GM23338 (cell line): ENCODE results near the gene IDI2.
A peak's percentile ranks its signal among the peaks of the same experiment; 100 is the strongest.

Experiments
- CREB1 ChIP-seq: fragments of 250-450 bp; sonication (Bioruptor Pico); IDR thresholded peaks from 2 replicates; pipeline ENCODE4 v1.5.0; 2020; ENCODE audit warnings: low read depth, mild to moderate bottlenecking, moderate library complexity
- ETS1 ChIP-seq: IDR thresholded peaks from 2 replicates; pipeline ENCODE4 v1.6.1; 2016; ENCODE audit warnings: antibody characterized with exemption
- EZH2 ChIP-seq: fragments of 200-600 bp; sonication (generic); IDR thresholded peaks from one replicate; pipeline ENCODE4 v1.8.0; 2017; ENCODE audit warnings: antibody characterized with exemption, mild to moderate bottlenecking, low read depth; ENCODE audit not compliant: unreplicated experiment
- EZH2phosphoT487 ChIP-seq: fragments of 200-600 bp; sonication (generic); IDR thresholded peaks from one replicate; pipeline ENCODE4 v1.8.1; 2018; ENCODE audit warnings: antibody characterized with exemption; ENCODE audit not compliant: unreplicated experiment
- JUNB ChIP-seq: IDR thresholded peaks from one replicate; pipeline ENCODE4 v1.6.1; 2016; ENCODE audit warnings: antibody characterized with exemption; ENCODE audit not compliant: unreplicated experiment
- NANOG ChIP-seq: IDR thresholded peaks from 2 replicates; pipeline ENCODE4 v1.6.1; 2016; ENCODE audit warnings: antibody characterized with exemption, borderline replicate concordance
- POLR2AphosphoS5 ChIP-seq: IDR thresholded peaks from 2 replicates; pipeline ENCODE4 v1.6.1; 2016; ENCODE audit warnings: antibody characterized with exemption, low read depth
- STAT1 ChIP-seq: IDR thresholded peaks from one replicate; pipeline ENCODE4 v1.6.1; 2016; ENCODE audit warnings: antibody characterized with exemption; ENCODE audit not compliant: unreplicated experiment
- ZNF114 ChIP-seq: fragments of 250-450 bp; sonication (Bioruptor Pico); IDR thresholded peaks from 2 replicates; pipeline ENCODE4 v1.5.0; 2020; ENCODE audit warnings: mild to moderate bottlenecking, moderate library complexity
- ZNF331 ChIP-seq: fragments of 250-450 bp; sonication (Bioruptor Pico); IDR thresholded peaks from 2 replicates; pipeline ENCODE4 v1.5.0; 2020; ENCODE audit warnings: low read depth, mild to moderate bottlenecking, moderate library complexity
- TF ChIP-seq, protein P1 (sequence below), 2 experiments: fragments of 200-600 bp in 1 of 2; sonication (generic) in 1 of 2; conservative IDR thresholded peaks; 2 replicates each; pipeline versions ENCODE4 v1.5.1 to v1.6.1; 2016 to 2017; ENCODE audit warnings: antibody characterized with exemption in 2 of 2, low read depth in 2 of 2, mild to moderate bottlenecking in 2 of 2, moderate library complexity in 1 of 2
- TF ChIP-seq, protein P2 (sequence below): IDR thresholded peaks from one replicate; pipeline ENCODE4 v1.6.1; 2018; ENCODE audit warnings: antibody characterized with exemption; ENCODE audit not compliant: unreplicated experiment
- TF ChIP-seq, protein P3 (sequence below): fragments of 250-450 bp; sonication (Bioruptor Pico); IDR thresholded peaks from 2 replicates; pipeline ENCODE4 v1.5.0; 2020; ENCODE audit warnings: mild to moderate bottlenecking, moderate library complexity

DNA sequence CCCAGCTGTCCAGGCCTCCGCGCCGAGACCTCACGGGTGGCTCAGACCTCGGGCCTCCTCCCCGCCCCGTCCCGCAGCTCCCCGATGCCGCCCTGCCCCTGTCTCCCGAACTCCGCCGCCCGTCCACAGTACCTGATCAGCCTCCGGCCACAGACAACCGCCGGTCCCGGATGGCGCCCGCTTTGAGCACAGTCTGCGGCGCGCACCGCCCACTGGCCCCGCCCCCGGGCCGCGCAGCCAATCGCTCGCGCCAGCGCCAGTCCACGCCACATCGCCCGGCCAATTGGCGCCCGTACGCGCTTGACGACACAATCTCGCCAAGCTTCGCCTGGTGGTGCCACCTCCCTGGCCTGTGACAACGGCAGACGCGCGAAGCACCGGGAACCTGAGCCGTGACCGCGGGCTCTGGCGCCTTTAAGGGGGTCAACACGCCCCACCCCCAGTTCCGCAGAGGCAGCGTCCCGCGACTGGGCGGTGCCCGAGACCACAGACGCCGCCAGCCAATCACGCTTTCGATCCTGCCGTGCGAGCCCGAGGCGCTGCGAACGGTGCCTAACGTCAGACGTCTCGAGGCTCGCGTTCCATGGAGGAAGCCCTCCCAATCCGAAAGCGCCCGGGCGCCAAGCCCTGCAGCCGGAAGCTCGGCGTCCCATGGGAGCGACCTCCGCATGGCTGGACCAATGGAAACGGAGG, 23.2 kb upstream of the IDI2 start, which contains the start of gene IDI1:
- TF ChIP-seq, protein P1, sequence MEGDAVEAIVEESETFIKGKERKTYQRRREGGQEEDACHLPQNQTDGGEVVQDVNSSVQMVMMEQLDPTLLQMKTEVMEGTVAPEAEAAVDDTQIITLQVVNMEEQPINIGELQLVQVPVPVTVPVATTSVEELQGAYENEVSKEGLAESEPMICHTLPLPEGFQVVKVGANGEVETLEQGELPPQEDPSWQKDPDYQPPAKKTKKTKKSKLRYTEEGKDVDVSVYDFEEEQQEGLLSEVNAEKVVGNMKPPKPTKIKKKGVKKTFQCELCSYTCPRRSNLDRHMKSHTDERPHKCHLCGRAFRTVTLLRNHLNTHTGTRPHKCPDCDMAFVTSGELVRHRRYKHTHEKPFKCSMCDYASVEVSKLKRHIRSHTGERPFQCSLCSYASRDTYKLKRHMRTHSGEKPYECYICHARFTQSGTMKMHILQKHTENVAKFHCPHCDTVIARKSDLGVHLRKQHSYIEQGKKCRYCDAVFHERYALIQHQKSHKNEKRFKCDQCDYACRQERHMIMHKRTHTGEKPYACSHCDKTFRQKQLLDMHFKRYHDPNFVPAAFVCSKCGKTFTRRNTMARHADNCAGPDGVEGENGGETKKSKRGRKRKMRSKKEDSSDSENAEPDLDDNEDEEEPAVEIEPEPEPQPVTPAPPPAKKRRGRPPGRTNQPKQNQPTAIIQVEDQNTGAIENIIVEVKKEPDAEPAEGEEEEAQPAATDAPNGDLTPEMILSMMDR (conservative IDR thresholded peaks at IDR 0.05; ENCODE audit: low read depth in 2 of 2): no peak
- TF ChIP-seq POLR2AphosphoS5 (peak; percentile 93), EZH2 (no peak), STAT1 (no peak), CREB1 (CRISPR knock-in tag) (peak; percentile 88), NANOG (no peak), ZNF114 (CRISPR knock-in tag) (no peak), EZH2phosphoT487 (no peak), ETS1 (no peak; the same call in 1 of the 2 replicates), ZNF331 (CRISPR knock-in tag) (no peak), JUNB (no peak)
- TF ChIP-seq, protein P2, sequence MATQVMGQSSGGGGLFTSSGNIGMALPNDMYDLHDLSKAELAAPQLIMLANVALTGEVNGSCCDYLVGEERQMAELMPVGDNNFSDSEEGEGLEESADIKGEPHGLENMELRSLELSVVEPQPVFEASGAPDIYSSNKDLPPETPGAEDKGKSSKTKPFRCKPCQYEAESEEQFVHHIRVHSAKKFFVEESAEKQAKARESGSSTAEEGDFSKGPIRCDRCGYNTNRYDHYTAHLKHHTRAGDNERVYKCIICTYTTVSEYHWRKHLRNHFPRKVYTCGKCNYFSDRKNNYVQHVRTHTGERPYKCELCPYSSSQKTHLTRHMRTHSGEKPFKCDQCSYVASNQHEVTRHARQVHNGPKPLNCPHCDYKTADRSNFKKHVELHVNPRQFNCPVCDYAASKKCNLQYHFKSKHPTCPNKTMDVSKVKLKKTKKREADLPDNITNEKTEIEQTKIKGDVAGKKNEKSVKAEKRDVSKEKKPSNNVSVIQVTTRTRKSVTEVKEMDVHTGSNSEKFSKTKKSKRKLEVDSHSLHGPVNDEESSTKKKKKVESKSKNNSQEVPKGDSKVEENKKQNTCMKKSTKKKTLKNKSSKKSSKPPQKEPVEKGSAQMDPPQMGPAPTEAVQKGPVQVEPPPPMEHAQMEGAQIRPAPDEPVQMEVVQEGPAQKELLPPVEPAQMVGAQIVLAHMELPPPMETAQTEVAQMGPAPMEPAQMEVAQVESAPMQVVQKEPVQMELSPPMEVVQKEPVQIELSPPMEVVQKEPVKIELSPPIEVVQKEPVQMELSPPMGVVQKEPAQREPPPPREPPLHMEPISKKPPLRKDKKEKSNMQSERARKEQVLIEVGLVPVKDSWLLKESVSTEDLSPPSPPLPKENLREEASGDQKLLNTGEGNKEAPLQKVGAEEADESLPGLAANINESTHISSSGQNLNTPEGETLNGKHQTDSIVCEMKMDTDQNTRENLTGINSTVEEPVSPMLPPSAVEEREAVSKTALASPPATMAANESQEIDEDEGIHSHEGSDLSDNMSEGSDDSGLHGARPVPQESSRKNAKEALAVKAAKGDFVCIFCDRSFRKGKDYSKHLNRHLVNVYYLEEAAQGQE: no peak
- TF ChIP-seq, protein P3, sequence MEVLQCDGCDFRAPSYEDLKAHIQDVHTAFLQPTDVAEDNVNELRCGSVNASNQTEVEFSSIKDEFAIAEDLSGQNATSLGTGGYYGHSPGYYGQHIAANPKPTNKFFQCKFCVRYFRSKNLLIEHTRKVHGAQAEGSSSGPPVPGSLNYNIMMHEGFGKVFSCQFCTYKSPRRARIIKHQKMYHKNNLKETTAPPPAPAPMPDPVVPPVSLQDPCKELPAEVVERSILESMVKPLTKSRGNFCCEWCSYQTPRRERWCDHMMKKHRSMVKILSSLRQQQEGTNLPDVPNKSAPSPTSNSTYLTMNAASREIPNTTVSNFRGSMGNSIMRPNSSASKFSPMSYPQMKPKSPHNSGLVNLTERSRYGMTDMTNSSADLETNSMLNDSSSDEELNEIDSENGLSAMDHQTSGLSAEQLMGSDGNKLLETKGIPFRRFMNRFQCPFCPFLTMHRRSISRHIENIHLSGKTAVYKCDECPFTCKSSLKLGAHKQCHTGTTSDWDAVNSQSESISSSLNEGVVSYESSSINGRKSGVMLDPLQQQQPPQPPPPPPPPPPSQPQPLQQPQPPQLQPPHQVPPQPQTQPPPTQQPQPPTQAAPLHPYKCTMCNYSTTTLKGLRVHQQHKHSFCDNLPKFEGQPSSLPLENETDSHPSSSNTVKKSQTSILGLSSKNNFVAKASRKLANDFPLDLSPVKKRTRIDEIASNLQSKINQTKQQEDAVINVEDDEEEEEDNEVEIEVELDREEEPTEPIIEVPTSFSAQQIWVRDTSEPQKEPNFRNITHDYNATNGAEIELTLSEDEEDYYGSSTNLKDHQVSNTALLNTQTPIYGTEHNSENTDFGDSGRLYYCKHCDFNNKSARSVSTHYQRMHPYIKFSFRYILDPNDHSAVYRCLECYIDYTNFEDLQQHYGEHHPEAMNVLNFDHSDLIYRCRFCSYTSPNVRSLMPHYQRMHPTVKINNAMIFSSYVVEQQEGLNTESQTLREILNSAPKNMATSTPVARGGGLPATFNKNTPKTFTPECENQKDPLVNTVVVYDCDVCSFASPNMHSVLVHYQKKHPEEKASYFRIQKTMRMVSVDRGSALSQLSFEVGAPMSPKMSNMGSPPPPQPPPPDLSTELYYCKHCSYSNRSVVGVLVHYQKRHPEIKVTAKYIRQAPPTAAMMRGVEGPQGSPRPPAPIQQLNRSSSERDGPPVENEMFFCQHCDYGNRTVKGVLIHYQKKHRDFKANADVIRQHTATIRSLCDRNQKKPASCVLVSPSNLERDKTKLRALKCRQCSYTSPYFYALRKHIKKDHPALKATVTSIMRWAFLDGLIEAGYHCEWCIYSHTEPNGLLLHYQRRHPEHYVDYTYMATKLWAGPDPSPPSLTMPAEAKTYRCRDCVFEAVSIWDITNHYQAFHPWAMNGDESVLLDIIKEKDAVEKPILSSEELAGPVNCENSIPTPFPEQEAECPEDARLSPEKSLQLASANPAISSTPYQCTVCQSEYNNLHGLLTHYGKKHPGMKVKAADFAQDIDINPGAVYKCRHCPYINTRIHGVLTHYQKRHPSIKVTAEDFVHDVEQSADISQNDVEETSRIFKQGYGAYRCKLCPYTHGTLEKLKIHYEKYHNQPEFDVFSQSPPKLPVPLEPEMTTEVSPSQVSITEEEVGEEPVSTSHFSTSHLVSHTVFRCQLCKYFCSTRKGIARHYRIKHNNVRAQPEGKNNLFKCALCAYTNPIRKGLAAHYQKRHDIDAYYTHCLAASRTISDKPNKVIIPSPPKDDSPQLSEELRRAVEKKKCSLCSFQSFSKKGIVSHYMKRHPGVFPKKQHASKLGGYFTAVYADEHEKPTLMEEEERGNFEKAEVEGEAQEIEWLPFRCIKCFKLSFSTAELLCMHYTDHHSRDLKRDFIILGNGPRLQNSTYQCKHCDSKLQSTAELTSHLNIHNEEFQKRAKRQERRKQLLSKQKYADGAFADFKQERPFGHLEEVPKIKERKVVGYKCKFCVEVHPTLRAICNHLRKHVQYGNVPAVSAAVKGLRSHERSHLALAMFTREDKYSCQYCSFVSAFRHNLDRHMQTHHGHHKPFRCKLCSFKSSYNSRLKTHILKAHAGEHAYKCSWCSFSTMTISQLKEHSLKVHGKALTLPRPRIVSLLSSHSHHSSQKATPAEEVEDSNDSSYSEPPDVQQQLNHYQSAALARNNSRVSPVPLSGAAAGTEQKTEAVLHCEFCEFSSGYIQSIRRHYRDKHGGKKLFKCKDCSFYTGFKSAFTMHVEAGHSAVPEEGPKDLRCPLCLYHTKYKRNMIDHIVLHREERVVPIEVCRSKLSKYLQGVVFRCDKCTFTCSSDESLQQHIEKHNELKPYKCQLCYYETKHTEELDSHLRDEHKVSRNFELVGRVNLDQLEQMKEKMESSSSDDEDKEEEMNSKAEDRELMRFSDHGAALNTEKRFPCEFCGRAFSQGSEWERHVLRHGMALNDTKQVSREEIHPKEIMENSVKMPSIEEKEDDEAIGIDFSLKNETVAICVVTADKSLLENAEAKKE: no peak
